Activated naive CD8-positive, alpha-beta T cell treated with anti-CD3 and anti-CD28 coated beads, Interleukin-2, amount 50 U/mL, for 16 hours (primary cell): ENCODE data around the gene APOE.
A peak's percentile ranks its signal among the peaks of the same experiment; 100 is the strongest.

Experiments used
- DNase-seq: peaks from one replicate; pipeline ENCODE4 v3.0.0-alpha.2; 2020; ENCODE audit warnings: low read depth, low spot score

APOE gene

GRCh38 chr19:44951179-44952159 is 45.9 kb downstream of the APOE start:
- DNase-seq: peak; percentile 17

GRCh38 chr19:44954278-44954648 is 48.7 kb downstream of the APOE start:
- no peak for DNase-seq

GRCh38 chr19:44954649-44955504 is 49.3 kb downstream of the APOE start, which contains the start of gene CLPTM1:
Gene CLPTM1 (plus strand): TSS chr19:44955380. CDS start chr19:44955396, 16 bp downstream.
- peak; percentile 93 for DNase-seq

GRCh38 chr19:44955505-44956439 is 50.2 kb downstream of the APOE start:
- DNase-seq: no peak

- DNase-seq: no peak
Observed at GRCh38 chr19:44957526-44957925, 51.9 kb downstream of the APOE start.

- DNase-seq: no peak
Observed at GRCh38 chr19:44958090-44958489, 52.5 kb downstream of the APOE start.
